BE2C (cell line): ENCODE results near the gene YIF1A.

ENCODE experiments used
- DNase-seq: peaks from one replicate; pipeline ENCODE4 v3.0.0-alpha.2; 2020
- H3K27me3 ChIP-seq: fragments of 250-450 bp; sonication (Bioruptor Pico); 2 replicates; pipeline ENCODE4 v1.5.1; 2020; ENCODE audit warnings: mild to moderate bottlenecking
- H3K36me3 ChIP-seq: fragments of 250-450 bp; sonication (Bioruptor Pico); 2 replicates; pipeline ENCODE4 v1.5.1; 2020; ENCODE audit warnings: mild to moderate bottlenecking
- H3K4me1 ChIP-seq: fragments of 250-450 bp; sonication (Bioruptor Pico); 2 replicates; pipeline ENCODE4 v1.5.1; 2020
- H3K4me3 ChIP-seq: 2 replicates; pipeline ENCODE4 v1.5.1; 2011; ENCODE audit warnings: low read depth, low read length
- H3K9me3 ChIP-seq: fragments of 250-450 bp; sonication (Bioruptor Pico); 2 replicates; pipeline ENCODE4 v1.5.1; 2020
- CTCF ChIP-seq: IDR thresholded peaks from 2 replicates; pipeline ENCODE4 v1.5.1; 2012; ENCODE audit warnings: mild to moderate bottlenecking, low read depth, low read length

YIF1A gene

GRCh38 chr11:66243782-66244535 lies 45.0 kb downstream of the YIF1A start:
- no peak overlapping the region for H3K4me3 ChIP-seq
- no peaks in the 10 kb centered on the region for H3K9me3 ChIP-seq
- H3K27me3 ChIP-seq, result no peaks in the 10 kb centered on the region
- no peaks in the 10 kb centered on the region for H3K4me1 ChIP-seq
- no peaks in the 10 kb centered on the region; the same call in 1 of the 2 replicates for H3K36me3 ChIP-seq
- no peak for DNase-seq
- TF ChIP-seq CTCF, result no peak

- H3K36me3 ChIP-seq, result peaks cover 3% of the 10 kb centered on the region
- no peaks in the 10 kb centered on the region for H3K4me1 ChIP-seq
- no peaks in the 10 kb centered on the region for H3K9me3 ChIP-seq
- H3K4me3 ChIP-seq, result no peak overlapping the region
- no peak for DNase-seq
- H3K27me3 ChIP-seq, result no peaks in the 10 kb centered on the region
- TF ChIP-seq CTCF, result no peak
Observed at GRCh38 chr11:66242095-66242765, 46.7 kb downstream of the YIF1A start.

- DNase-seq, result no peak
- Histone ChIP-seq H3K4me1 (no peaks in the 10 kb centered on the region), H3K9me3 (no peaks in the 10 kb centered on the region), H3K27me3 (no peaks in the 10 kb centered on the region), H3K36me3 (peaks cover 3% of the 10 kb centered on the region), H3K4me3 (no peak overlapping the region)
- TF ChIP-seq CTCF, result no peak
Observed at GRCh38 chr11:66240781-66241136, 48.2 kb downstream of the YIF1A start.

GRCh38 chr11:66239998-66240780 lies 48.8 kb downstream of the YIF1A start:
- Histone ChIP-seq H3K4me3 (no peak overlapping the region), H3K27me3 (no peaks in the 10 kb centered on the region), H3K9me3 (no peaks in the 10 kb centered on the region), H3K36me3 (peaks cover 3% of the 10 kb centered on the region), H3K4me1 (no peaks in the 10 kb centered on the region)
- no peak for TF ChIP-seq CTCF
- DNase-seq, result no peak

DNA sequence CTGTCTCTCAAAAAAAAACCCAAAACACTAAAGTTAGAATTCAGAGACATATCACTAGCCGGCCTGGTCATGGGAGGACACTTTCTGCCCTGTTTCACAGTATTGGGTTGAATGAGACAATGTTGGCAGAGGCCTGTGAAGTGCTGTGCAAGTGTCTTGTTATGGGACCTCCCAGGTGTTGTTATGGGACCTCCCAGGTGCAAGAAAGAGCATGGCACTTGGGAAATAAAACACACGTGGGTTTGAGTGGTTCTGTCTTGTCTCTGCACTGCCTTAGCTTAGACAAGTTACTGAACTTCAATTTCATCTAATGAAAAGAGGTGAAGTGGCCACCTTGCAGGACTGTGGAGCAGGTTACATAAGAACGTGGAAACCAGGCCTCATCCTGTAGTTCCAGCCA lies 49.4 kb downstream of the YIF1A start:
- H3K36me3 ChIP-seq, result peaks cover 3% of the 10 kb centered on the region
- no peaks in the 10 kb centered on the region for H3K27me3 ChIP-seq
- no peaks in the 10 kb centered on the region for H3K4me1 ChIP-seq
- no peaks in the 10 kb centered on the region for H3K9me3 ChIP-seq
- DNase-seq, result no peak
- TF ChIP-seq CTCF, result no peak
- H3K4me3 ChIP-seq, result no peak overlapping the region
